Neural cell (in vitro differentiated cells): Measurements from ENCODE around the gene GSK3A.

Experiments used
- EZH2 ChIP-seq: fragments of 200-600, 300-800 bp; shearing (Covaris generic), sonication (generic); IDR thresholded peaks from 2 replicates; pipeline ENCODE4 v1.6.1; 2014; ENCODE audit warnings: antibody characterized with exemption, low read length, borderline replicate concordance, mild to moderate bottlenecking; ENCODE audit not compliant: insufficient read depth, poor library complexity, severe bottlenecking
- RAD21 ChIP-seq: fragments of 450-650 bp; conservative IDR thresholded peaks from 2 replicates; pipeline ENCODE4 v1.6.1; 2014; ENCODE audit warnings: antibody characterized with exemption, mild to moderate bottlenecking, moderate library complexity
- REST ChIP-seq: IDR thresholded peaks from 2 replicates; pipeline ENCODE4 v1.6.1; 2012; ENCODE audit warnings: borderline replicate concordance
- TAF1 ChIP-seq: IDR thresholded peaks from 2 replicates; pipeline ENCODE4 v1.6.1; 2012; ENCODE audit warnings: low read depth
- TF ChIP-seq, protein P1 (sequence below): fragments of 450-650 bp; IDR thresholded peaks from 2 replicates; pipeline ENCODE4 v1.5.1; 2014; ENCODE audit warnings: antibody characterized with exemption, mild to moderate bottlenecking, moderate library complexity; ENCODE audit not compliant: poor library complexity, severe bottlenecking

GRCh38 chr19:42191855-42192254 is 50.5 kb downstream of the GSK3A start:
- TF ChIP-seq REST (no peak), RAD21 (no peak), TAF1 (no peak), EZH2 (no peak)
- TF ChIP-seq, protein P1, sequence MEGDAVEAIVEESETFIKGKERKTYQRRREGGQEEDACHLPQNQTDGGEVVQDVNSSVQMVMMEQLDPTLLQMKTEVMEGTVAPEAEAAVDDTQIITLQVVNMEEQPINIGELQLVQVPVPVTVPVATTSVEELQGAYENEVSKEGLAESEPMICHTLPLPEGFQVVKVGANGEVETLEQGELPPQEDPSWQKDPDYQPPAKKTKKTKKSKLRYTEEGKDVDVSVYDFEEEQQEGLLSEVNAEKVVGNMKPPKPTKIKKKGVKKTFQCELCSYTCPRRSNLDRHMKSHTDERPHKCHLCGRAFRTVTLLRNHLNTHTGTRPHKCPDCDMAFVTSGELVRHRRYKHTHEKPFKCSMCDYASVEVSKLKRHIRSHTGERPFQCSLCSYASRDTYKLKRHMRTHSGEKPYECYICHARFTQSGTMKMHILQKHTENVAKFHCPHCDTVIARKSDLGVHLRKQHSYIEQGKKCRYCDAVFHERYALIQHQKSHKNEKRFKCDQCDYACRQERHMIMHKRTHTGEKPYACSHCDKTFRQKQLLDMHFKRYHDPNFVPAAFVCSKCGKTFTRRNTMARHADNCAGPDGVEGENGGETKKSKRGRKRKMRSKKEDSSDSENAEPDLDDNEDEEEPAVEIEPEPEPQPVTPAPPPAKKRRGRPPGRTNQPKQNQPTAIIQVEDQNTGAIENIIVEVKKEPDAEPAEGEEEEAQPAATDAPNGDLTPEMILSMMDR = no peak
